ENCODE measurements around the gene PARP14.

PARP14 gene

GRCh38 chr3:122767540-122768372, 87.1 kb downstream of the PARP14 start:
- DNase-seq, result no peak

- DNase-seq, result no peak
Observed at GRCh38 chr3:122770521-122771202, 90.0 kb downstream of the PARP14 start.

DNA sequence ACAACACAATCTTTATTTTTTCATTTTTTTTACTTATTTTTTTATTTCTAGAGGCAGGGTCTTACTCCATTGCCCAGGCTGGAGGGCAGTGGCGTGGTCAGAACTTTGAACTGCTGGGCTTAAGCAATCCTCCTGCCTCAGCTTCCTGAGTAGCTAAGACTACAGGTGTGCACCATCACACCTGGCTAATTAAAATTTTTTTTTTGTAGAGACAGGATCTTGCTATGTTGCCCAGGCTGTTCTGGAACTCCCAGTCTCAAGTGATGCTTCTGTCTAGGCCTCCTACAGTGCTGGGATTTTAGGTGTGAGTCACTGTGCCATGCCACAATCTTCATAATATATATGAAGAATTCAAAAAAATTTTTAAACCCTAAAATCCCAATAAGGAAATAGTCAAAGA, 92.2 kb downstream of the PARP14 start:
- no peak for DNase-seq

GRCh38 chr3:122773944-122774509, 93.4 kb downstream of the PARP14 start:
- DNase-seq, result no peak

DNA sequence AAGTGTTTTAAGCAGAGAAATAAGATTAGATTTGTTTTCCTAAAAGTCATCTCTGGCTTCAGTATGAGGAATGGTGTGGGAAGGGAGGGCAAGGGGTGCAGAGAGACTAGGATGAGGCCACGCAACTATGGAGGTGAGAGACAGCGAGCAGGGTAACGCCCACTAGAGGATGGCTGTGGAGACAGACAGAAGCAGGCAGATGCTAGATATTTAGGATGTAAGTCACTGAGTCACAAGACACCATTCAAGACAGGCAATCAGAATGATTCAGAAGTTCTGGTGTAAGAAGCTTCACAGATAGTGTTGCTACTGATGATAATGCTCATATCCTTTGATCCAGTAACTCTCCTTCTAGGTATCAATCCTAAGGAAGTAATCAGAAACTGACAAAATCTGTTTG, 93.9 kb downstream of the PARP14 start:
- no peak for DNase-seq

GRCh38 chr3:122776675-122777468, 96.2 kb downstream of the PARP14 start:
- no peak for DNase-seq

- DNase-seq, result no peak
Observed at GRCh38 chr3:122777563-122777962, 96.9 kb downstream of the PARP14 start.
